ENCODE results near the gene ILF2.

Gene ILF2

GRCh38 chr1:153697191-153698019 is 26.6 kb upstream of the ILF2 start:
- no peak for TF ChIP-seq NFIC (IDR thresholded peaks at IDR 0.05)
- peak; percentile 58 for TF ChIP-seq MAX (IDR thresholded peaks at IDR 0.05)
- TF ChIP-seq TEAD4 (IDR thresholded peaks at IDR 0.05): peak; percentile 75
- peak; percentile 55; the same call in 1 of the 2 replicates for TF ChIP-seq EGR1 (IDR thresholded peaks at IDR 0.05)
- TF ChIP-seq TCF12 (IDR thresholded peaks at IDR 0.05; ENCODE audit: low read depth): no peak

GRCh38 chr1:153696741-153697140 is 25.9 kb upstream of the ILF2 start:
- no peak for TF ChIP-seq YY1 (IDR thresholded peaks at IDR 0.05; ENCODE audit: low read depth)
- no peak for TF ChIP-seq RAD21 (IDR thresholded peaks at IDR 0.05; ENCODE audit: low read depth)
- no peak for TF ChIP-seq TEAD4 (IDR thresholded peaks at IDR 0.05)
- no peak for TF ChIP-seq CEBPB (IDR thresholded peaks at IDR 0.05)
- TF ChIP-seq NFIC (IDR thresholded peaks at IDR 0.05): no peak
- TF ChIP-seq EGR1 (IDR thresholded peaks at IDR 0.05): no peak
- TF ChIP-seq FOXM1 (IDR thresholded peaks at IDR 0.05; ENCODE audit: borderline replicate concordance, low read depth): no peak
- TF ChIP-seq MAX (IDR thresholded peaks at IDR 0.05): no peak
- no peak for TF ChIP-seq ZBTB7A (IDR thresholded peaks at IDR 0.05; ENCODE audit: low read depth)
- no peak for TF ChIP-seq USF1 (IDR thresholded peaks at IDR 0.05)

- TF ChIP-seq TEAD4 (IDR thresholded peaks at IDR 0.05) (no peak), NFIC (IDR thresholded peaks at IDR 0.05) (no peak), CREB1 (IDR thresholded peaks at IDR 0.05; ENCODE audit: low read depth) (no peak), CEBPB (IDR thresholded peaks at IDR 0.05) (no peak), REST (IDR thresholded peaks at IDR 0.05; ENCODE audit: low read depth) (no peak), EGR1 (IDR thresholded peaks at IDR 0.05) (no peak)
Measured at GRCh38 chr1:153693466-153693865, 22.7 kb upstream of the ILF2 start.

GRCh38 chr1:153688736-153689328 is 18.0 kb upstream of the ILF2 start:
- no peak for TF ChIP-seq FOXM1 (IDR thresholded peaks at IDR 0.05; ENCODE audit: borderline replicate concordance, low read depth)
- no peak for TF ChIP-seq TCF12 (IDR thresholded peaks at IDR 0.05; ENCODE audit: low read depth)
- TF ChIP-seq YY1 (IDR thresholded peaks at IDR 0.05; ENCODE audit: low read depth): no peak
- TF ChIP-seq TEAD4 (IDR thresholded peaks at IDR 0.05): no peak
- no peak for TF ChIP-seq CREB1 (IDR thresholded peaks at IDR 0.05; ENCODE audit: low read depth)
- no peak for TF ChIP-seq NFIC (IDR thresholded peaks at IDR 0.05)
- no peak for TF ChIP-seq REST (IDR thresholded peaks at IDR 0.05; ENCODE audit: low read depth)
- no peak for TF ChIP-seq RAD21 (IDR thresholded peaks at IDR 0.05; ENCODE audit: low read depth)
- TF ChIP-seq ZBTB7A (IDR thresholded peaks at IDR 0.05; ENCODE audit: low read depth): no peak
- TF ChIP-seq MAX (IDR thresholded peaks at IDR 0.05): no peak
- no peak for TF ChIP-seq CEBPB (IDR thresholded peaks at IDR 0.05)
- no peak for TF ChIP-seq EP300 (IDR thresholded peaks at IDR 0.05; ENCODE audit: borderline replicate concordance)
- TF ChIP-seq TAF1 (IDR thresholded peaks at IDR 0.05; ENCODE audit: low read depth): no peak
- TF ChIP-seq EGR1 (IDR thresholded peaks at IDR 0.05): no peak
- no peak for TF ChIP-seq USF1 (IDR thresholded peaks at IDR 0.05)

GRCh38 chr1:153688276-153688675 is 17.5 kb upstream of the ILF2 start:
- no peak for TF ChIP-seq FOXM1 (IDR thresholded peaks at IDR 0.05; ENCODE audit: borderline replicate concordance, low read depth)
- TF ChIP-seq REST (IDR thresholded peaks at IDR 0.05; ENCODE audit: low read depth): no peak
- no peak for TF ChIP-seq EP300 (IDR thresholded peaks at IDR 0.05; ENCODE audit: borderline replicate concordance)
- no peak for TF ChIP-seq TCF12 (IDR thresholded peaks at IDR 0.05; ENCODE audit: low read depth)
- TF ChIP-seq NFIC (IDR thresholded peaks at IDR 0.05): no peak
- TF ChIP-seq USF1 (IDR thresholded peaks at IDR 0.05): no peak
- no peak for TF ChIP-seq ZBTB7A (IDR thresholded peaks at IDR 0.05; ENCODE audit: low read depth)
- TF ChIP-seq TAF1 (IDR thresholded peaks at IDR 0.05; ENCODE audit: low read depth): no peak
- no peak for TF ChIP-seq EGR1 (IDR thresholded peaks at IDR 0.05)
